Measurements from ENCODE around the gene B3GAT1. TPM values are rescaled to one million over a fixed set of nuclear protein-coding genes. Genes with fewer than 3 reads are reported as not detected.

Gene B3GAT1
- total and polyA plus RNA-seq, 2 donors (not counting 1 experiment from before 2014, with no cell fraction given), result 0.06 TPM; not detected in 1

- no peak overlapping the region for H3K4me3 Mint-ChIP-seq
- no peaks in the 10 kb centered on the region for H3K4me1 ChIP-seq (ENCODE audit: control insufficient read depth in 2 of 2, insufficient read depth in 2 of 2, low read length in 2 of 2)
- no peak overlapping the region for H3K4me3 ChIP-seq (ENCODE audit: control extremely low read depth in 1 of 5, extremely low read depth in 1 of 5, insufficient read depth in 1 of 5, low read depth in 2 of 5, low read length in 4 of 5)
- H3K4me2 ChIP-seq (replicated peaks; ENCODE audit: low read depth, low read length, poor library complexity, severe bottlenecking), result no peak overlapping the region
- CTCF ChIA-PET, result interaction anchor here (1.3 kb wide), 1 partner anchor 11 kb away, joined by 4 read pairs; no protein-coding TSS in a partner anchor
- intact Hi-C loops (cut with micrococcal nuclease), result no loop called here
- WGBS (ENCODE audit: insufficient coverage), result 88% methylated on average over 4 of the region's 5 CpGs
- no peak overlapping the region for H3K27ac Mint-ChIP-seq
- POLR2A ChIA-PET, result no interaction called here
- ATAC-seq (ENCODE audit: low read depth) (no peak), DNase-seq (no peak)
- H3K4me1 Mint-ChIP-seq, result peaks cover 2% of the 10 kb centered on the region
- H3K79me2 ChIP-seq (ENCODE audit: control insufficient read depth, insufficient read depth, low read length), result no peaks in the 10 kb centered on the region
- no peak for TF ChIP-seq EZH2 (IDR thresholded peaks at IDR 0.05; ENCODE audit: borderline replicate concordance, insufficient read depth, low read depth, low read length, poor library complexity, severe bottlenecking)
- H4K20me1 ChIP-seq (ENCODE audit: control insufficient read depth, insufficient read depth, low read length, poor library complexity, severe bottlenecking), result no peaks in the 10 kb centered on the region
- H3K36me3 ChIP-seq (replicated peaks in 1 of 2; ENCODE audit: control extremely low read depth in 1 of 2, control insufficient read depth in 1 of 2, extremely low read depth in 1 of 2, insufficient read depth in 2 of 2, low read length in 1 of 2), result no peaks in the 10 kb centered on the region
- peaks cover 3% of the 10 kb centered on the region for H3K9me3 Mint-ChIP-seq (ENCODE audit: insufficient read depth)
- peaks cover 0 to 3% (median 0%) of the 10 kb centered on the region in 3 donors for H3K9me3 ChIP-seq (ENCODE audit: control extremely low read depth in 1 of 3, control insufficient read depth in 2 of 3, insufficient read depth in 1 of 3, low read length in 2 of 3)
- peaks cover 0 to 4% (median 0%) of the 10 kb centered on the region in 4 experiments for H3K27me3 ChIP-seq (replicated peaks in 1 of 4; ENCODE audit: control extremely low read depth in 1 of 4, control insufficient read depth in 3 of 4, insufficient read depth in 4 of 4, low read length in 3 of 4)
- peaks cover 30% of the 10 kb centered on the region for H3K27me3 Mint-ChIP-seq
- no peak overlapping the region for H3K27ac ChIP-seq (ENCODE audit: low read length in 2 of 2)
- no peak overlapping the region for H2AFZ ChIP-seq (ENCODE audit: insufficient read depth, low read depth, low read length, poor library complexity, severe bottlenecking)
- no peak overlapping the region for H3K9ac ChIP-seq (ENCODE audit: low read length)
These were observed 56.4 kb downstream of the B3GAT1 start for GRCh38 chr11:134355656-134356055.

GRCh38 chr11:134355136-134355535, 56.9 kb downstream of the B3GAT1 start:
- WGBS (ENCODE audit: insufficient coverage), result no CpG with 5 or more reads among the region's 2 CpGs
- intact Hi-C loops (cut with micrococcal nuclease), result no loop called here
- Histone ChIP-seq H2AFZ (ENCODE audit: insufficient read depth, low read depth, low read length, poor library complexity, severe bottlenecking) (no peak overlapping the region), H4K20me1 (ENCODE audit: control insufficient read depth, insufficient read depth, low read length, poor library complexity, severe bottlenecking) (no peaks in the 10 kb centered on the region), H3K27me3 (replicated peaks in 1 of 4; ENCODE audit: control extremely low read depth in 1 of 4, control insufficient read depth in 3 of 4, insufficient read depth in 4 of 4, low read length in 3 of 4) (peaks cover 0 to 2% (median 0%) of the 10 kb centered on the region in 4 experiments), H3K4me3 (ENCODE audit: control extremely low read depth in 1 of 5, extremely low read depth in 1 of 5, insufficient read depth in 1 of 5, low read depth in 2 of 5, low read length in 4 of 5) (no peak overlapping the region), H3K4me2 (replicated peaks; ENCODE audit: low read depth, low read length, poor library complexity, severe bottlenecking) (no peak overlapping the region), H3K79me2 (ENCODE audit: control insufficient read depth, insufficient read depth, low read length) (no peaks in the 10 kb centered on the region), H3K27ac (ENCODE audit: low read length in 2 of 2) (no peak overlapping the region), H3K36me3 (replicated peaks in 1 of 2; ENCODE audit: control extremely low read depth in 1 of 2, control insufficient read depth in 1 of 2, extremely low read depth in 1 of 2, insufficient read depth in 2 of 2, low read length in 1 of 2) (no peaks in the 10 kb centered on the region), H3K9me3 (ENCODE audit: control extremely low read depth in 1 of 3, control insufficient read depth in 2 of 3, insufficient read depth in 1 of 3, low read length in 2 of 3) (peaks cover 0 to 3% (median 0%) of the 10 kb centered on the region in 3 donors), H3K4me1 (ENCODE audit: control insufficient read depth in 2 of 2, insufficient read depth in 2 of 2, low read length in 2 of 2) (no peaks in the 10 kb centered on the region), H3K9ac (ENCODE audit: low read length) (no peak overlapping the region)
- DNase-seq, result no peak
- Mint-ChIP-seq H3K27me3 (peaks cover 29% of the 10 kb centered on the region), H3K9me3 (ENCODE audit: insufficient read depth) (peaks cover 3% of the 10 kb centered on the region), H3K4me3 (no peak overlapping the region), H3K27ac (no peak overlapping the region), H3K4me1 (peaks cover 1% of the 10 kb centered on the region)
- CTCF ChIA-PET, result interaction anchor here (1.3 kb wide), 1 partner anchor 11 kb away, joined by 4 read pairs; no protein-coding TSS in a partner anchor
- TF ChIP-seq CTCF (IDR thresholded peaks at IDR 0.05), result no peak
- no peak for TF ChIP-seq EZH2 (IDR thresholded peaks at IDR 0.05; ENCODE audit: borderline replicate concordance, insufficient read depth, low read depth, low read length, poor library complexity, severe bottlenecking)
- POLR2A ChIA-PET, result no interaction called here
- ATAC-seq (ENCODE audit: low read depth), result no peak

Data from B cell (primary cell).